H9 (cell line): ENCODE data around the gene DNLZ. TPM values are rescaled to one million over a fixed set of nuclear protein-coding genes. Genes with fewer than 3 reads are reported as not detected.

ENCODE experiments used
- DNase-seq: peaks from one replicate; pipeline ENCODE4 v3.0.0-alpha.2; 2017
- H2AFZ ChIP-seq: one replicate; pipeline ENCODE4 v1.6.1; 2013; ENCODE audit warnings: mild to moderate bottlenecking, low read length, control low read depth, moderate library complexity
- H2AK5ac ChIP-seq: 2 replicates; pipeline ENCODE4 v1.6.1; 2013; ENCODE audit warnings: low read length, control low read depth, mixed read lengths; ENCODE audit not compliant: insufficient read length
- H2BK120ac ChIP-seq: one replicate; pipeline ENCODE4 v1.6.1; 2013; ENCODE audit warnings: low read depth, mild to moderate bottlenecking, low read length, control low read depth, inconsistent platforms; ENCODE audit not compliant: poor library complexity, severe bottlenecking
- H2BK12ac ChIP-seq: 2 replicates; pipeline ENCODE4 v1.6.1; 2013; ENCODE audit warnings: low read length, control low read depth, mixed read lengths, low read depth; ENCODE audit not compliant: insufficient read length
- H2BK15ac ChIP-seq: 2 replicates; pipeline ENCODE4 v1.6.1; 2013; ENCODE audit warnings: low read depth, low read length, control low read depth
- H2BK20ac ChIP-seq: one replicate; pipeline ENCODE4 v1.6.1; 2013; ENCODE audit warnings: low read depth, mild to moderate bottlenecking, low read length, control low read depth, inconsistent platforms; ENCODE audit not compliant: poor library complexity, severe bottlenecking
- H2BK5ac ChIP-seq: 2 replicates; pipeline ENCODE4 v1.6.1; 2013; ENCODE audit warnings: low read length, control low read depth, mixed read lengths; ENCODE audit not compliant: insufficient read length
- H3K14ac ChIP-seq: 2 replicates; pipeline ENCODE4 v1.6.1; 2013; ENCODE audit warnings: low read length, control low read depth; ENCODE audit not compliant: insufficient read depth
- H3K18ac ChIP-seq: 2 replicates; pipeline ENCODE4 v1.6.1; 2013; ENCODE audit warnings: low read depth, mild to moderate bottlenecking, mixed read lengths, low read length, control low read depth; ENCODE audit not compliant: insufficient read length
- H3K23ac ChIP-seq: 2 replicates; pipeline ENCODE4 v1.6.1; 2013; ENCODE audit warnings: low read length, control low read depth, mixed read lengths, low read depth; ENCODE audit not compliant: insufficient read length
- H3K23me2 ChIP-seq: 2 replicates; pipeline ENCODE4 v1.6.1; 2013; ENCODE audit warnings: low read depth, mild to moderate bottlenecking, mixed read lengths, low read length, control low read depth; ENCODE audit not compliant: insufficient read length, poor library complexity, severe bottlenecking
- H3K27ac ChIP-seq: 2 replicates; pipeline ENCODE4 v1.5.1; 2013; ENCODE audit warnings: low read length, control low read depth, mixed read lengths, low read depth; ENCODE audit not compliant: insufficient read length
- H3K27me3 ChIP-seq: 2 replicates; pipeline ENCODE4 v1.6.1; 2013; ENCODE audit warnings: low read length, control low read depth, inconsistent platforms; ENCODE audit not compliant: insufficient read depth
- H3K4ac ChIP-seq: 2 replicates; pipeline ENCODE4 v1.6.1; 2013; ENCODE audit warnings: low read depth, mild to moderate bottlenecking, control low read depth, inconsistent platforms, low read length, moderate library complexity
- H3K4me1 ChIP-seq: 2 replicates; pipeline ENCODE4 v1.6.1; 2013; ENCODE audit warnings: low read length, control low read depth, inconsistent platforms; ENCODE audit not compliant: insufficient read depth
- H3K4me2 ChIP-seq: 2 replicates; pipeline ENCODE4 v1.6.1; 2013; ENCODE audit warnings: low read length, control low read depth, mixed read lengths; ENCODE audit not compliant: insufficient read length, insufficient read depth
- H3K56ac ChIP-seq: 2 replicates; pipeline ENCODE4 v1.6.1; 2013; ENCODE audit warnings: low read depth, mild to moderate bottlenecking, mixed read lengths, low read length, control low read depth; ENCODE audit not compliant: insufficient read length
- H3K79me1 ChIP-seq: 2 replicates; pipeline ENCODE4 v1.6.1; 2013; ENCODE audit warnings: low read depth, mild to moderate bottlenecking, moderate library complexity, low read length, control low read depth, inconsistent platforms; ENCODE audit not compliant: insufficient read depth, poor library complexity, severe bottlenecking
- H3K79me2 ChIP-seq: 2 replicates; pipeline ENCODE4 v1.6.1; 2013; ENCODE audit warnings: low read length, control low read depth, inconsistent platforms; ENCODE audit not compliant: insufficient read depth
- H3K9ac ChIP-seq: 2 replicates; pipeline ENCODE4 v1.6.1; 2013; ENCODE audit warnings: low read length, control low read depth, mixed read lengths; ENCODE audit not compliant: insufficient read length; ENCODE audit errors: extremely low read depth
- H3K9me3 ChIP-seq: one replicate; pipeline ENCODE4 v1.6.1; 2013; ENCODE audit warnings: low read depth, low read length, inconsistent platforms; ENCODE audit not compliant: control insufficient read depth
- H3T11ph ChIP-seq: one replicate; pipeline ENCODE4 v1.6.1; 2013; ENCODE audit warnings: mild to moderate bottlenecking, low read length, control low read depth, inconsistent platforms
- H4K20me1 ChIP-seq: one replicate; pipeline ENCODE4 v1.6.1; 2013; ENCODE audit not compliant: control insufficient read depth, insufficient read length, insufficient read depth
- H4K5ac ChIP-seq: 2 replicates; pipeline ENCODE4 v1.6.1; 2013; ENCODE audit warnings: low read depth, mild to moderate bottlenecking, mixed read lengths, low read length, control low read depth; ENCODE audit not compliant: insufficient read length
- H4K8ac ChIP-seq: replicated peaks from 2 replicates; pipeline ENCODE4 v1.6.1; 2013; ENCODE audit warnings: low read length, control low read depth, mixed read lengths, low read depth; ENCODE audit not compliant: insufficient read length
- H4K91ac ChIP-seq: 2 replicates; pipeline ENCODE4 v1.6.1; 2013; ENCODE audit warnings: low read depth, mild to moderate bottlenecking, moderate library complexity, mixed read lengths, low read length, control low read depth; ENCODE audit not compliant: insufficient read length
- H3K27ac Mint-ChIP-seq, 3 experiments: 2 replicates in 2 of 3; 3 replicates in 1 of 3; pipeline ENCODE4 v1.8.0; 2020 to 2021; ENCODE audit warnings: mixed read lengths in 3 of 3, mild to moderate bottlenecking in 1 of 3, moderate library complexity in 1 of 3
- H3K27me3 Mint-ChIP-seq: 2 replicates; pipeline ENCODE4 v1.8.0; 2021; ENCODE audit warnings: low read depth, mild to moderate bottlenecking, moderate library complexity, mixed read lengths
- H3K36me3 Mint-ChIP-seq, 3 experiments: 2 replicates in 2 of 3; 3 replicates in 1 of 3; pipeline ENCODE4 v1.8.0; 2020 to 2021; ENCODE audit warnings: low read depth in 3 of 3, mixed read lengths in 3 of 3; ENCODE audit not compliant: insufficient read depth in 1 of 3
- H3K4me1 Mint-ChIP-seq, 2 experiments: 2 replicates each; pipeline ENCODE4 v1.8.0; 2020; ENCODE audit warnings: mixed read lengths in 2 of 2
- H3K4me3 Mint-ChIP-seq, 2 experiments: 2 replicates in 1 of 2; 3 replicates in 1 of 2; pipeline ENCODE4 v1.8.0; 2020 to 2021; ENCODE audit warnings: mild to moderate bottlenecking in 2 of 2, mixed read lengths in 2 of 2, moderate library complexity in 1 of 2
- H3K9me3 Mint-ChIP-seq, 2 experiments: 2 replicates in 1 of 2; 3 replicates in 1 of 2; pipeline ENCODE4 v1.8.0; 2020; ENCODE audit warnings: mild to moderate bottlenecking in 2 of 2, mixed read lengths in 2 of 2, moderate library complexity in 1 of 2
- WGBS: extraction: QIAGEN DNeasy Blood & Tissue Kit; methylation state at CpG from one replicate; pipeline ENCODE4 v1.1.7; 2013; ENCODE audit warnings: missing lambda C conversion rate, low lambda C conversion rate, mixed read lengths; ENCODE audit not compliant: insufficient read length; ENCODE audit errors: extremely low coverage; 5-methylcytosine and 5-hydroxymethylcytosine counted together
- total RNA-seq: library from RNA; stranded (reverse); gene quantifications from 2 replicates; pipeline ENCODE4 v1.2.1, GENCODE V29; 2021
- TF ChIP-seq, protein P1 (sequence below): fragments of 200-600 bp; sonication (generic); conservative IDR thresholded peaks from 3 replicates; pipeline ENCODE4 v1.8.0; 2021; ENCODE audit warnings: antibody characterized with exemption, mild to moderate bottlenecking

DNLZ gene
- total RNA-seq, 1 experiment from 2014 or later, result 24.8 TPM

DNA sequence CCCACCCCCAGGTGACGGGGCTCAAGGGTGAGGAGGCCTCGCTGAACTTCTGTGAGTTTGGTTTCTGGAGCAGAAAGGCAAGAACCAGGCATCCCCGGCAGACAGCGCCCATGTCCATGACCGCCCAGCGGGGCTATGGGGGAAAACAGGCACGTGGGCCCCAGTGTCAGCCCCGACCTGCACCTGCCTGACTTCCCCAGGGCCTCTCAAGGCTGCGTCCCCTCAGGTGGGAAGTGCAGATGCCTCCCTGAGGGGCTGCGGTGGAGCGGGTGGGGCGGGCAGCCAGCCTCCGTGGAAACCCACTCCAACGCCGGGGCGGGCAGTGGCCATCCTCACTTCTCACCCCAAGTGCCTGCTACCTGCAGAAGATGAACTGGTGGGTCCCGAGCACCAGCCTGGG, 16.8 kb upstream of the DNLZ start:
- WGBS, result no CpG with 5 or more reads among the region's 17 CpGs
- H3K27me3 Mint-ChIP-seq, result no peaks in the 10 kb centered on the region
- no peak overlapping the region for H3K4ac ChIP-seq

More for the DNA sequence above, 16.8 kb upstream of the DNLZ start:
- H3K79me2 ChIP-seq, result no peaks in the 10 kb centered on the region
- H3T11ph ChIP-seq, result no peak overlapping the region
- Mint-ChIP-seq H3K9me3 (no peaks in the 10 kb centered on the region), H3K4me3 (no peak overlapping the region), H3K27ac (no peak overlapping the region), H3K4me1 (no peaks in the 10 kb centered on the region), H3K36me3 (peaks cover 8 to 51% (median 36%) of the 10 kb centered on the region in 3 experiments; a peak in 6 of 7 replicates)
- H3K56ac ChIP-seq, result no peak overlapping the region
- H3K18ac ChIP-seq, result no peak overlapping the region
- H4K5ac ChIP-seq, result no peak overlapping the region
- no peak overlapping the region for H3K14ac ChIP-seq
- no peak overlapping the region for H3K27ac ChIP-seq
- no peaks in the 10 kb centered on the region for H3K9me3 ChIP-seq
- no peak overlapping the region for H4K91ac ChIP-seq
- no peak overlapping the region for H2AFZ ChIP-seq
- no peak overlapping the region for H2BK12ac ChIP-seq
- H2BK20ac ChIP-seq, result no peak overlapping the region
- H4K8ac ChIP-seq, result no peak overlapping the region
- no peak overlapping the region for H2AK5ac ChIP-seq
- no peaks in the 10 kb centered on the region for H3K23me2 ChIP-seq
- no peak overlapping the region for H2BK120ac ChIP-seq
- no peak overlapping the region for H3K23ac ChIP-seq
- H3K27me3 ChIP-seq, result no peaks in the 10 kb centered on the region
- no peaks in the 10 kb centered on the region for H3K4me1 ChIP-seq
- TF ChIP-seq, protein P1, sequence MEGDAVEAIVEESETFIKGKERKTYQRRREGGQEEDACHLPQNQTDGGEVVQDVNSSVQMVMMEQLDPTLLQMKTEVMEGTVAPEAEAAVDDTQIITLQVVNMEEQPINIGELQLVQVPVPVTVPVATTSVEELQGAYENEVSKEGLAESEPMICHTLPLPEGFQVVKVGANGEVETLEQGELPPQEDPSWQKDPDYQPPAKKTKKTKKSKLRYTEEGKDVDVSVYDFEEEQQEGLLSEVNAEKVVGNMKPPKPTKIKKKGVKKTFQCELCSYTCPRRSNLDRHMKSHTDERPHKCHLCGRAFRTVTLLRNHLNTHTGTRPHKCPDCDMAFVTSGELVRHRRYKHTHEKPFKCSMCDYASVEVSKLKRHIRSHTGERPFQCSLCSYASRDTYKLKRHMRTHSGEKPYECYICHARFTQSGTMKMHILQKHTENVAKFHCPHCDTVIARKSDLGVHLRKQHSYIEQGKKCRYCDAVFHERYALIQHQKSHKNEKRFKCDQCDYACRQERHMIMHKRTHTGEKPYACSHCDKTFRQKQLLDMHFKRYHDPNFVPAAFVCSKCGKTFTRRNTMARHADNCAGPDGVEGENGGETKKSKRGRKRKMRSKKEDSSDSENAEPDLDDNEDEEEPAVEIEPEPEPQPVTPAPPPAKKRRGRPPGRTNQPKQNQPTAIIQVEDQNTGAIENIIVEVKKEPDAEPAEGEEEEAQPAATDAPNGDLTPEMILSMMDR, result no peak
- no peak overlapping the region for H2BK15ac ChIP-seq
- H2BK5ac ChIP-seq, result no peak overlapping the region
- no peaks in the 10 kb centered on the region for H3K79me1 ChIP-seq
- H4K20me1 ChIP-seq, result no peaks in the 10 kb centered on the region
- DNase-seq, result no peak
- no peak overlapping the region for H3K4me2 ChIP-seq
- H3K9ac ChIP-seq, result no peak overlapping the region
